ENCODE data around the gene PHF2.

- TF ChIP-seq EZH2 (IDR thresholded peaks at IDR 0.05; ENCODE audit: low read depth) (no peak), CTCF (conservative IDR thresholded peaks at IDR 0.05) (no peak)
Observed at GRCh38 chr9:93574900-93575795, 1.2 kb upstream of the PHF2 start.
